ENCODE results near the gene BRD3OS.

The BRD3OS gene

DNA sequence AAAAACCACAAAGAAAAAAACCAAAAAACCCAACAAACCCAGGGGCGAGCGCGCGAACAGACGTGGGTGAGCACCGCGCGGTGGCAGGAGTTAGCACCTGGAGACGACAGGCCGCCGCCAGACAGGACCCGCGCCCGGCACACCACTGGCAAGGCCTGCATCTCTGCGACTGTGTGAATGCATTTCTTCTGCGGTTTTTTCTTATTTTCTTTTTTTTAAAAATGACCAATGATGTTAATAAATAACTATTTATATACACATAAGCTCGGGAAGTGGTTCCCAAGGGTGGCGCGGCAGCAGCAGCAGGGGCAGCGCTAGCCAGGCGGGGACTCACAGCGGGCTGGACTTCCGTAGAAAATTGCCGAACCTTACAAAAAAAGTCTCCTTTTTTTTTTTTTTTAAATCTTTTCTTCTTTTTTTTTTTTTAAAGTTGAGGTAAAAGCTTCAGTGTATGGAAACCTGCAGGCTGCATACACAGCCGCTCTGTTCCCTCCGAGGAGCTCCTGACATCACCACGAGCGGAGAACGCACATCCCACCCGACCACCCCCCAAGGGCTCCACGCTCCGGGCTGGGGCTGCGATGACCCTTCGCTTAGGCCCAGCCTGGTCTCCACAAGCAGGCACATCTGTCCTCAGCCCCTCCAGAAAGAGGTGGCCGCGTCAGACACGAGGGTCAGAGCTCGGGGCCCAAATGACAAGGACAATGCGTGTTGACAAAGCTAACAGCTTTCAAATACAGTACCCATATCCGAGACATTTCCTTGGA is 7.4 kb downstream of the BRD3OS start:
- no peak for DNase-seq (ENCODE audit: extremely low read depth in 1 of 2, low read depth in 1 of 2)

DNA sequence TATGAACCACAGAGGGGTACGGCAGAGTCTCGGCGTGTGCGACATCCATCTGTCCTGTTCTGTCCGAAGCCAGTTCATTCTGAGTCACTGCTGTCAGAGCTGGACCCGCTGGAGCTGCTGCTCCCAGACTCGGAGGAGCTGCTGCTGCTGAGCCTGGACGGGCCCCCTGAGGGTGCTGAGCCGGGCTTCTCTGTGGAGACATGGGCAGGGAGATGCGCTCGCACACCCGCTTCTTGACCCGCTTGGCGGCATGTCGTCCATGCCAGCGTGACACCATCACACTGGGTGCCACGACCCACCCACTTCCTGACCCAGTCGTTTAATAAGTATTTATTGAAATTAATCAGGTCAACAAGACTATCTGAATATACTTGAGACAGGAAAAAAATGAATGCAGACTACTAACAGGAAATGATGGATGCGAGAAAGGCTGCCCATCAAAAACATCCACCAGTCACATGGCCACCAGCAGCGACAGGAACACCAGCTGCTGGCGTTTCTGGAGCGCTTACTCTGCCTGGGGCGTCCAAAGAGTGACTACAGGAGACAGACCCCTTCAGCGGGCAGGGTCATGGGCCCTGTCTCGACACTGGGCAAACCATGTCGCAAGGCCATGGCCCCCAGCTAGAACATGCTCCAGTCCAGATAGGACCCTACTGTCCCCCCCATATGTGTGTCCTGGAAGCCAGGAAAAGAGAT is 8.4 kb downstream of the BRD3OS start:
- no peak for DNase-seq (ENCODE audit: extremely low read depth in 1 of 2, low read depth in 1 of 2)

DNA sequence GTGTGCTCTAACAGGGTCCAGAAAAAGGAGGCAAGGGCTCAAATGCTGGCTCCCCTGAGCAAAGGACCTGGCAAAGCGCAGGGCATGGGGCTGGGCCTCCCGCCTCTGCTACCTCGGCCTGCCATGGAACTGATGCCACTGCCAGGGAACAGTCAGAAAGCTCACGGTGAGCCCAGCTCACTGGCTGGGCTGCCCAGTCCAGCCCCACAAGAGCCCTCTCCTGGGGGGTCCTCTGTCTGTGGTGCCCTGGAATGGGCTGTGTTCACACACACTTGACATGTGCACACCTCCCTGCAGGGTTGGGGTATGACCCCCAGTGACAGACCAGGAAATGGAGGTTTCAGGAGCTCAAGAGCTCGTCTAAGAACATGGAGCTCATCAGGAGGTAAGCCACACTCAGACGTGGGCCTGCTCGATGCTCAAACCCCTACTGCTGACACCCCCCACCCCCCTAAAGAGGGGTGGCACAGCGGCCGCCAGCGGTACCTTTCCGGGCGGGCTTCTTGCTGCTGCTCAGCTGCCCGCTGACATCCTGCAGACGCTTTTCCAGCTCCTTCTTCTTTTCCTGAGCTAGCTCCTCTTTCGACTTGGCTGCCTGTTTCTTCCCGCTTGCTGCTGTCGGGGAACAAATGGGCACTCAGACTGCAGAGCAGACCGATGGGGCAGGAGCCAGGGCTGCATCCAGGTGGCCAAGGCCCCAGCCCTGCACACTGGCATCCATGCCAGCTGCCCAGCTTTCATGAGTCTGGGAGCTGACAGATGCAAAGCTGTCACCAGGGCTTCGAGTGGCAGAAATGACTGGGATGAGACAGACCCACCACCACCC is 9.1 kb downstream of the BRD3OS start:
- DNase-seq (ENCODE audit: extremely low read depth in 1 of 2, low read depth in 1 of 2): no peak

DNA sequence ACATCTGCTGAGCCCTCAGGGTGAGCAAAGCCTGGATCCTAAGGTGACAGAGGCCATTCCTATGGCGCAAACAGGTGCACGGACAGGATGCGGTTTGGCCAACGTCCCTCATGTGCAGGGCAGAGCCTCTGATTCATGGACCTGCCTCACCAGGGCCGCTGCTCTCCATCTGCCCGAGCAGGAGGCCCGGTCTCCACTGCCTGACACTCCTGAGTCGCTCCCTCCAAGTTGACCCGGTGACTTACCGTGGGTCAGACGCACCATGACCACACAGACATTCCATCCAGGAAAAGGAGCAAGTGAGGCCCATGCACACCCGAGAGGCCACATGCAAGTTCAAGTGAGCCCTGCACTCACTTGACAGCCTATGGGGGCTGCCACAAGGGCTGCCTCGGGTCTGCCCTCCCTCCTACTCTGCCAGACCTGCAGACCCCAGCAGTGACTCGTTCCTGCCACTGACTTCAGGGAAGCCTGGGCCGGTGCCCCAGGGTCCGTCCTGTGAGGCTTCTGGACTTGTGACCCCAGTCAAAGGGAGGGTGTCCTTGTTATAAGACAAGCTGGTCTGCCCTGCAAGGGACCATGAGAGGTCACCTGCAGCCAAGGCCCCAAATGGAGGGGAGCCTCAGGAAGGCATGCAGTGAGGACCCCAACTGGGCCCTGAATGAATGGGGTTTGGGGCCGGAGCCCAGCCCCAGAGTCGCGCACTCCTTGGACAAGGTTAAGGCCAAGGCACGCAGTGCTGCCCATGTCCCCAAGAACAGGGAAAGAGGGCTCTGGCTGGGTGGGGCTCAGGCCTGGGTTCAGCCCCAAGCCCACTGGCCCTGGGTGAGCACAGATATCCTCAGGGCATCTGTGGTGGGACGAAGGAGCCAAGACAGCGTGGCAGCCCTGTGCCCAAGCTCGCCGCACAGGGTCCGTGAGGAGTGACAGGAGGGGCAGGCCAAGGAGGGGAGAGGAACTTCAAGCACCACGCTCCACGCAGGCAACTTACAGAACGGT is 10.1 kb downstream of the BRD3OS start:
- DNase-seq (ENCODE audit: extremely low read depth in 1 of 2, low read depth in 1 of 2): no peak

DNA sequence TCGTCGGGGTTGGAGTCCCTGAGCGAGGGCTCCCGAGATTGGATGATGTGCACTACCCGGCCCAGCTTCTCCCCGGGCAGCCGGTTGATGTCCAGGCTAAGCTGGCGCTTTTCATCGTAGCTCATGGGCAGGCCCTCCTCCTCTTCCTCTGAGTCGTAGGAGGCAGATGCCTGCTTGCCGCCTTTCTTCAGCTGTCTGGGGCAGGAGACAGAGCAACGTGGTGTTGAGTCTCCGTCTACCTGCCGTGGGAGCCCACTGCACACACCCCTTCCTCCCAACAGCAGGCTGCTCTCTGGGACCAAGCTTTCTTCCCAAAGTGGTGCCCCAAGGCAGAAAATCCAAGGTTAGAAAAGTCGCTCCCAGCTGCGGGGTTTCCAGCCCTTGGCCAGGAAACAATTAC is 10.8 kb downstream of the BRD3OS start:
- DNase-seq (ENCODE audit: extremely low read depth in 1 of 2, low read depth in 1 of 2): no peak

DNA sequence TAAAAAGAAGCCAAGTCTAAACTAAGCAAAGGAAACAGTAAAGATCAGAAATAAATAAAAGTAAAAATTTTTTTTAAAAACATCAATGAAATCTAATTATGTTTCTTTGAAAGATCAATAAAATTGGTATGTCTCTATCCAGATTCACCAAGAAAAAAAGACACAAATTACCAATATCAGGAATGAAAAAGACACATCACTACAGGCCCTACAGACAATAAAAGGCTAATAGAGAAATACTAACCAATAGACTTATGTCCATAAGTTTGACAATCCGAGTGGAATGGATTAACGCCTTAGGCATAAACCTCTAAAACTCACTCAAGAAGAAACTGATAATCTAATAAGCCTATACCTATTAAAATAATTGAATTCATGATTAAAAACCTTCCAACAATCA is 12.4 kb downstream of the BRD3OS start:
- DNase-seq (ENCODE audit: extremely low read depth in 1 of 2, low read depth in 1 of 2): no peak

DNA sequence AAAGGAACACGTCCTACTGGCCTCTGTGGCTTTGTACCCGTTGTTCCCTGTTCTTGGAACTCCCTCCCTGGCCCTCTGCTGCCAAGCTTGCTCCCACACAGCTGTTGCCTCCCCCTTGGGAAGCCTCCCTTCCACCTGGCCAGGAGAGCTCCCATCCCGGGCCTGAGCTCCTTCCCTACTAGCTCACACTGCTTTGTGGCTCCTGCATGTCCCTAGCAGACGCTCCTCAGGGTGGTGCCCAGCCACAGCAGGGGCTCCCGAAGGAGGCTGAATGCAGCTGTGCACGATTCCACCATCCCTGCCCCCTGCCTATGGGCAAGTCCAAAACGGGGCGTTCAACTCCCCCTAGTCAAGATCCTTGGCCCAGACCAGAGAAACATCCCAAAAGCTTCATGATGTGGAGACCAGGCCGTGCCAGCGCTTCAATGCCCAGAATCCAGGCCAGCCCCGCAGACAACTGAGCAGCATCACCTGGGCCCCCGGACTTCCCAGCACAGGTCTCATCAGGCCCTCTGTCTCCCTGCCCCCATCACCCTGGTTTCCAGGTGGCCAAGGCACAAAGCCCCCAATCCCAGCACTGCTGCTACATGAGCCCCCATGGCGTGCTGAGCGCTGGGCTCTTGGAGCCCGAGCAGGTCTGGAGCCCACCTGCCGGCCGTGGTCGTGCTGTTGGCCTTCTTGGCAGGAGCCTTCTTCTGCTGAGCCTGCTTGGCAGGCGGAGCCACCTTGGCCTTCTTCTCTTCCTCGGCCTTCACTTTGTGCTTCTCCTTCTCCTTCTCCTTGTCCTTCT is 14.3 kb downstream of the BRD3OS start:
- DNase-seq (ENCODE audit: extremely low read depth in 1 of 2, low read depth in 1 of 2): no peak

DNA sequence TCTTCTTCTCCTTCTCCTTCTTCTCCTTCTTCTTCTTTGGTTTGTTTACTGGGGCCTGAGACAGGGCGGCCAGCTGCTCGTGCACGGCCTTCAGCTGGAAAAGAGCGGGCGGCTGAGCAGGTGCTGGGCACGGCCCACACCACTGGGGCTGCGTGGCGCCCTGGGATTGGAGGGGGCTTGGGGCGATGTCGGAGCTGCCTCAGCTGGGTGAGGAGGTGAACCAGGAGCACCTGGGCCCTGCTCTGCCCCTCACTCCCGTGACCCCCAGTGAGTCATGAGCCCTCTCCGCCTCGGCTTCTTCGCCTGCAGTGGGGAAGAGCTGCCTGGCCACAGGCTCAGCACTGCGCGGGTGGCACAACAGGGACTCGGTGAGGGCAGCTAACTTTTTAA is 14.9 kb downstream of the BRD3OS start:
- DNase-seq (ENCODE audit: extremely low read depth in 1 of 2, low read depth in 1 of 2): no peak

DNA sequence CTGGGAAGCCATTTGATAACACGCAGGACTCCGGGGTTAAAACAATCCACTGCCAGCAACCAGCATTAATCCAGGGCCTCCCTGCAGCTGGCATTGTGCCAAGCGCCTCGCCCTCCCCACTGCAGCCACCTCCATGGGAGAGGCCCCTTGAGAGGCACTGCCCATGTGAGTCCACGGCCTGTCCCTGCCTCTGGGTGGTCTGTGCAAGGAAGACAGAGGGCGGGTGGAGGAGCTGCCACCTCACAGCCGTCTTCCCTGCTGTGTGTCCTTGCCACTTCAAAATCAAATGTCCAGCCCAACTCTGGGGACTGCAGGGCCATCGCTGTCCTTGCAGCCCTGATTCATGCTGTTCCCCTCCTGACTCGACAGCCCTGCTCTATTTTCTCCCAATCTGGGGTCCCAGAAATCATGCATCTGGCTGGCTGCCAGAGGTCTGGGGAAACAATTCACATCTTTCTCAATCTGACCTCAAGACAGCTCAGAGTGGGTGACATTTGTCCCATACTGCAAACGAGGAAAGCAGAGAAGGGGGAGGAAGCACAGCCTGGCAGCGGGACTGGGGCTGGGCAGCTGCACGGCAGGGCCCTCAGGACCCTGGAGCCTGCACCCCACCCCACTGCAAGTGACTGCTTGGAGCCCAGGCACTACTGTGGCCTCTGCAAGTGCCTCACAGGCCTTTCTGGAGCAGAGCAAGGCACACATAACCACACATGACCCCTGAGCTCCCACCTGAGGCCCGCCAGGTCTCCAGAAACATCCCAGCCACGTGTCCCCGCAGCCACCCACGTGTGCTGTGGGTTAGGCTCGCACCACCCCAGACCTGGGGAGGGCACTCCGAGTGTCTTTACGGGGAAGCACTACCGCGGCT is 15.7 kb downstream of the BRD3OS start:
- DNase-seq (ENCODE audit: extremely low read depth in 1 of 2, low read depth in 1 of 2): no peak

DNA sequence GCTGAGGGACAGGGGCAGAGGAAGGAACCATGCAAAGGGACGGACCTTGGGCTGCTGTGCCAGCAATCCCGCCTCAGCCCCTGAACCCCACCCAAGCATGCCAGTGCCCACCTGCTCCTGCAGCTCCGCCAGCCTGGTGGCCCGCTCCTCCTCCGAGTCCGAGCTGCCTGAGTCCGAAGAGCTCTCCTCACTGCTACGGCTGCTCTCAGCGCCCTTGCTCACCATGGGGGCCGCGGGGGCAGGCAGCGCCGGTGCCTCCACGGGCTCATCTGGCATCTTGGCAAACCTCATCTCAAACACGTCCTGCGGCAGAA is 16.3 kb downstream of the BRD3OS start:
- no peak for DNase-seq (ENCODE audit: extremely low read depth in 1 of 2, low read depth in 1 of 2)

DNA sequence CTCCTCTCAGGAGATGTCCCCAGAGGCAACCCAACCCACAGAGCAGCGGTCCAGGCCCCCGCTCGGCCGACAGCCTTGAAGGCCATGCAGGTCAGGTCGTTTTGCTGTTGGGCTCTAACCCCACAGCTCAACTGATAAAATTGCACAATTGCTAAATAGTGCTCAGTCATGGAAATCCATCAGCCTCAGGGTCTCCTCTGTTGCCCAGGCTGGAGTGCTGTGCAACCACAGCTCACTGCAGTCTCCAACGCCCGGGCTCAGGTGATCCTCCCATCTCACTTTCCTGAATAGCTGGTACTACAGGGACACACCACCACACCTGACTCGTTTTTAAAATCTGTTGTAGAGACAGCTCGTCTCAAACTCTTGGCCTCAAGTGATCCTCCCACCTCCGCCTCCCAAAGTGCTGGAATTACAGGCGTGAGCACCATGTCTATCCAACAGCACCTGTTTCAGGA is 18.3 kb downstream of the BRD3OS start:
- no peak for DNase-seq (ENCODE audit: extremely low read depth in 1 of 2, low read depth in 1 of 2)

DNA sequence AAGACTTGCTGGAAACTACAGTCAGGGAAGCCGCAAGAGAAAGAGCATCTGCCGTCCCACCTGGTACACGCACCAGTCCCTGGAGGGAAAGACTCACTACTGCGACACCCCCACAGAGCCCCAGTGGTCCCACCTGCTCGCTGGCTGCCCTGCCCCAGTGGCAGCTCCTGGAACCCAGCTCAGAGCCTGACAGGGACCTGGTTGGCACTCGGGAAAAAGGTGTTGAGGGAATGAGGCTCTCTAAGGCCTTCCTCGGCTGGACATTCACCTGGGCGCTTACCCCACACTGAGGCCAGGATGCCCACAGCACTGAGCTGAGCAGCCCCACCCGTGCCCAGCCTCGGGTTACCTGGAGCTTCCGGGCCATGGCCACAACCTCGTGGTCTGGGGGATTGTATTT is 19.7 kb downstream of the BRD3OS start:
- DNase-seq (ENCODE audit: extremely low read depth in 1 of 2, low read depth in 1 of 2): no peak

DNA sequence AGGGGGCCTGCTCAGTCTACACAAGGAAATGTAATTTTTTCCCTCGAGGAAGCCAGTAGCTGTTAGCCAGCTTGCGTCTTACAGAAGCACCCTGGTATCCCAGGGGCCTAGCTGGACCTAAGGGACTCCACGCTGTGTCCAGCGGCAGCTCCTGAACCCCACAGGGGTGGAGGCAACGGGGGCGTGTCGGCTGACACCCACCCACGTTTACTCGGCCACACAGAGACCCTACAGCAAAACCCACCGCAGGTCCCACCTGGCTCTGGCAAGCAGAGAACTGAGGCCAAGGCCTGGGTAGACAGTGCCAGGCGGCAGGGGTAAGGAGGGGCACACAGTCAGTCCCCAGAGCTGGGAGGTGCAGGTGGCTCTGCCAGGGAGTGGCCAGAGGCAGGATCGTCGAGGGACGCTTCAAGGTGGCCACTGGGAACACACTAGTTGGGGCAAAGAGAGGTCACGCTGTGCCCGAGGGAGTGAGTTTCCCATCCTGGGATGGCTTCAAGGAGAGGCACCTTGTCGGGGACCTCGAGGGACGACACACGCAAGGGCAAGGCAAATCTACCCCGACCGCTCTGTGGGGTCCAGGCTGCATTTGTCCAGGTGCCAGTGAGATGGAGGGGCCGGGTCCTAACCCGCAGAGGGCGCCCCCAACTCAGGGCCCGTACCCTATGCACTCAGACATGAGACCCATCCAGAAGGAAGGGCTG is 20.7 kb downstream of the BRD3OS start:
- no peak for DNase-seq (ENCODE audit: extremely low read depth in 1 of 2, low read depth in 1 of 2)

DNA sequence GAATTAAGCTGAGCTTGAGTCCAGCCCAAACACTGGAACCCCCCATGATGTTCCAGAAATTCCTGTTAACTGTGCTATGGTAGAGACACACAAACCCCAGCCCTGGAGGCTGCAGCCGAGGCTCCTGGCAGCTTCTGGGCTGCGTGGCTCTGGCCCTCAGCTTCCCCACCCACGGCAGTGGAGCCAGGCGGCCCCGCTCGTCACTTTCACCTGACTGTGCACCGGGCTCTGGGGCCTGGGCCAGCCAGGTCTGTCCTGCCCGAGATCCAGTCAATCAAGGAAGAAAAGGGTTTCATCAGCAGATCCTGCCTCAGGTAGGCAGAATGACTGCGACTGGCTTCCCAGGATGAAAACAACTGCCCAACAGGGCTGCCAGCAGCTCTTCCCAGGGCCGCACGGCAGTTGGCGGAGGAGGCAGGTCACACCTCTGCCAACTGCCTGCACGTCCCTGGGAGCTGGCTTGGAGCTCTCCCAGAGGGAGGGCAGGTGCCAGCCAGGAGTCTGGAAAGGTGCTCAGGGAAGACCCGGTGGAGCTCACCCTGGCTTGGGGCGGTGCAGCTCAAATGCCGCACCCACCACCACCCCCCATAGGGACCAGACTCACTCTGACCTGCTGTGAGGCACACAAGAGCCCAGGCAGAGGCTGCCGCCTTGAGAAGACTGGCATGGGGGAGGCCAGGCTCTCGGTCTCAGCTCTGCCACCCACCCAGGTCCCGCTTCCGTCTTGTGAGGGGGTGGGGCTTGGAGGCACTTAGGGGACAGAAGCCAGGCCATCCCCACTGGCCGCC is 21.8 kb downstream of the BRD3OS start:
- DNase-seq (ENCODE audit: extremely low read depth in 1 of 2, low read depth in 1 of 2): no peak

DNA sequence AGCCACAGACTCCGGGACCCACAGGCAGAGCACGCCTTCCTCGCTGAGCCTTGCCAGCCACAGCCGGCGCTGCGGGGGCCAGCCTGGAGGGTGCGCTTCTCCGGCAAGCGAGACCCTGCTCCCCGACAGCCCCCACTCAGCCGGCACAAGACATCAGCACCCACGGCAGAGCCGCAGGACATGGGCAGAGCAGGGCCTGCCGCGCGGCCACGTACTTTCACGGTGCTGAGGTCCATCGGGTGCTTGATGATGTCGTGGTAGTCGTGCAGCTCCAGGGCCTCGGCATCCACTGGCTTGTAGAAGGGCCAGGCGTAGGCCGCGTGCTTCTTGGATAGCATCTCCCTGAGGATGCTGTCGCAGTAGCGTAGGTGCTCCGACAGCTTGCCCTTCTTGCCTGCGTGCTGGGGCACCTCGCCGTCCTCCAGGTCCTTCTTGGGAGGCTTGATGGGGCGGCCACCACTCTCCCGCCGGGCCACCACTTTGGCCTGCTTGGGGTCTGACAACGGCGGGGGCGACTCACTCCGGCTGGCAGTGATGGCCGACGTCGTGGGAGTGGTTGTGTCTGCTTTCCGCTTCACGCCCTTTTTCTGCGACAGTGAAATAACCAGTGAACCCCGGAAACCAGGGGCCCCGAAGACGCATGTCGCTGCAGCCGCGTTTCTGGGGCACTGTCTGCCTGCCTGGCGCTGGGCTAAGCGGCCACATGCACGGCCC is 22.7 kb downstream of the BRD3OS start:
- DNase-seq (ENCODE audit: extremely low read depth in 1 of 2, low read depth in 1 of 2): no peak

DNA sequence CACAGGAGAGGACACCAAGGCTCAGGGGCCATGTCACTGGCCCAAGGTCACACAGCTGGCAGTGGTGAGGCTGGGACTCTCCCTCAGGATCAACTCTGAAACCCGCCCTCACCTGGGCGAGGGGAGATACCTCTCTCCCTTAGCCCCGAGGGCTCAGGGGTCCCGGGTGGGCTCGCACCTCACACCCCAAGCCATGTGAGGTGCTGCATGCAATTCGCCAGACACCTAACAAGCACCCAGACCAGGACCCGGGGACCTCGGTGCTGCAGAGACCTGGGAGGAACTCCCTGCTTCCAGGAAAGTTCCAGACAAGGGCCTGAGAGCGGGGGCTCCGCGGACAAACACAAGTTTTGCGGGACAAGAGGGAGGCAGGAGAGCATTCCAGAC is 23.3 kb downstream of the BRD3OS start:
- DNase-seq (ENCODE audit: extremely low read depth in 1 of 2, low read depth in 1 of 2): no peak

DNA sequence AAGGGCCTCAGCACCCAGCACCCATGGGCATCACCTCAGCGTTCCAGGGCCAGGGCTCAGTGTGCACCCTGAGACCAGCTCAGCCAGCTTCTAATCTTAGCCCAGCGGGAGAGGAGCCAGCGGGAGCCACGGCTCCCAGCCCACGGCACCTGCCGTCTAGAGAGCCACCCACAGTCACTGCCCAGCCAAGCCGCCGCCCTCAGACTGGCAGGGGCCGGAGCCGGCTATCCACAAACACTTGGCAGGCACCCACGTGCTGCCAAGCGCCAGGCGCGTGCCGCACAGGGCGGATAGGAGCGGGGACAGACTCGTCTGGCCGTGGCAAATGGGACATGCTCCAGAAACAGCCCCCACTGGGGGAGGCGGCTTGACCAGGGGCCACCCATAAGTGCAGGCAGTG is 24.0 kb downstream of the BRD3OS start:
- no peak for DNase-seq (ENCODE audit: extremely low read depth in 1 of 2, low read depth in 1 of 2)
